ENCODE data around the gene SPTBN1. TPM values are rescaled to one million over a fixed set of nuclear protein-coding genes. Genes with fewer than 3 reads are reported as not detected.

The SPTBN1 gene
- total and polyA plus RNA-seq, 2 of the 4 experiments (the other 2 are of a cell fraction): 49.1 to 241 TPM

DNA sequence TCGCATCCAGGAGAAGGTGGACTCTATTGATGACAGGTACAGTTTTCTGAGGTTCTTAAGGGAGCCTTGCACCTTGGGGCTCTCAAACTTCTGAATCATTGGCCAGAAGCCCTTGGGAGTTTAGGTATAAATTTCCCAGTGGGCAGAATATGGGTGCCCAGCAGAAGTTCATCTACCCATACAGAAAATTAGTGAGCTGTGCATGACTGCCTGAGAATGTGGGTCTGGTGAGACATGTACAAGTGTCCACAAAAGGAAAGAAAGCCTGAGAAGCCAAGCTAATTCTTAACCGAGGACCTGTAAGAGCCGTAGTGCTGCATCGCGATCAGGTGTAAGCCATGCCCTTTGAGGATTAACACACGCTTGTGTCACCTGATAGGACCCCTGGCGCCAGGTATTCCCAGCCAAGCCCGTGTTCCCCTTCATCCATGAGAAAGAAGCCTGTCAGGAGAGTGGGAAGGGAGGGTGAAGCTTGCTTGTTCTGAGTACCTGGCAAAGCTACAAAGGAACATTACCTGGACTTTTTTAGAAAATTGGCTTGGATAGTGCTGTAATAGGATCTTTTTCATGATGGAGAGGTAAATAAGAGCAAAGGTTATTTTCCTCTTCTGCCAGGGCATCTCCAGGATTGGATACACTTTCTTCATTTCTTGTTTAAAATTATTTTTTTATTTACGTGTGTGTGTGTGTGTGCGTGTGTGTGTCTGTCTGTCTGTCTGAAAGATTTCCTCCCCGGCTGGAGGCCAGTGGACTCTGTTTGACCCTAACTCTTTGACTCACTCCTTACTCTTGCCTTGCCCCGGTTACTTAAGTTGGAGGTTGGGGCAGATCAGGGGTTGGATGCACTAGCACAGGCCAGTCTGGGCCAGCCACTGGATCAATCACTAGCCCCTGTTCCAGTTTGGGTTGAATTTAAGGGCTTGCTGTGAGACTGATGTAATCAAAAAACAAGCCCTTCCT, 176.9 kb downstream of the SPTBN1 start:
- Histone ChIP-seq H2AFZ (replicated peaks; ENCODE audit: low read length, poor library complexity) (no peak overlapping the region), H3K36me3 (ENCODE audit: control insufficient read depth, insufficient read depth, low read length) (peaks cover 53% of the 10 kb centered on the region), H3K4me2 (ENCODE audit: low read depth, low read length) (no peak overlapping the region), H3K23ac (ENCODE audit: low read depth, low read length) (peak overlapping the region; percentile 37; the same call in 1 of the 2 replicates), H3K4ac (ENCODE audit: low read depth, low read length) (peak overlapping the region; percentile 27; the same call in 1 of the 2 replicates), H4K5ac (ENCODE audit: low read depth, low read length) (no peak overlapping the region), H2BK15ac (ENCODE audit: low read depth, low read length) (no peak overlapping the region; the same call in 2 of the 3 replicates), H2BK120ac (ENCODE audit: low read depth, low read length) (no peak overlapping the region), H3K9me3 (ENCODE audit: control insufficient read depth, insufficient read depth, low read length) (no peaks in the 10 kb centered on the region), H4K91ac (ENCODE audit: insufficient read depth, low read depth, low read length) (no peak overlapping the region), H4K8ac (ENCODE audit: low read depth in 2 of 2, low read length in 2 of 2) (no peak overlapping the region; a peak in 1 of 4 replicates), H3K27ac (ENCODE audit: insufficient read depth, low read length) (no peak overlapping the region), H2AK5ac (ENCODE audit: low read depth, low read length) (no peak overlapping the region), H3K79me1 (ENCODE audit: low read depth in 1 of 2, low read length in 2 of 2) (peaks cover 27 to 73% of the 10 kb centered on the region in 2 experiments; a peak in 3 of 4 replicates), H3K4me3 (ENCODE audit: insufficient read depth, low read depth, low read length) (no peak overlapping the region), H3K9me1 (ENCODE audit: insufficient read depth, low read length) (peaks cover 35% of the 10 kb centered on the region), H3K18ac (ENCODE audit: low read depth, low read length) (no peak overlapping the region), H2BK5ac (ENCODE audit: low read depth, low read length, poor library complexity, severe bottlenecking) (peak overlapping the region; percentile 3), H3K9ac (ENCODE audit: low read depth, low read length) (no peak overlapping the region), H3K14ac (replicated peaks; ENCODE audit: low read depth, low read length) (peak overlapping the region; percentile 43; the same call in 1 of the 2 replicates), H4K20me1 (ENCODE audit: insufficient read depth, low read length) (no peaks in the 10 kb centered on the region), H3K27me3 (ENCODE audit: control insufficient read depth, insufficient read depth, low read length) (no peaks in the 10 kb centered on the region), H2AK9ac (replicated peaks; ENCODE audit: low read depth, low read length, poor library complexity) (peak overlapping the region; percentile 19), H3K4me1 (ENCODE audit: control insufficient read depth, insufficient read depth, low read length) (peaks cover 17% of the 10 kb centered on the region), H3K56ac (ENCODE audit: extremely low read depth, insufficient read depth, low read length) (no peak overlapping the region), H2BK20ac (ENCODE audit: low read depth, low read length) (no peak overlapping the region)
- ChIA-PET POLR2A (ENCODE audit: unreplicated experiment) (interaction anchor here (0.6 kb wide), 1 partner anchor 7 kb away, joined by 3 read pairs; no protein-coding TSS in a partner anchor), CTCF (no interaction called here)
- intact Hi-C loops (cut with micrococcal nuclease) (no loop called here), in situ Hi-C loops (cut with MboI; ENCODE audit: low sequenced_read_pairs) (no loop called here), dilution Hi-C loops (cut with HindIII; ENCODE audit: low sequenced_read_pairs, unreplicated experiment) (no loop called here)
- 97% methylated on average over 7 of the region's 12 CpGs; no CpG with 5 or more reads in 1 of the 2 experiments for WGBS, 2 experiments (ENCODE audit: extremely low coverage in 2 of 2, insufficient read length in 1 of 2)
- no TSS peak for BruUV-seq (replicated peaks)
- DNase-seq: peak; percentile 83
- ATAC-seq (ENCODE audit: low read depth): peak; percentile 48; the same call in 1 of the 2 replicates
- TF ChIP-seq FOS (IDR thresholded peaks at IDR 0.05; ENCODE audit: low read depth, low read length) (peak; percentile 18; the same call in 1 of the 2 replicates), USF2 (IDR thresholded peaks at IDR 0.05; ENCODE audit: low read depth, low read length) (no peak), CHD1 (IDR thresholded peaks at IDR 0.05; ENCODE audit: low read depth, low read length) (no peak), MAFK (IDR thresholded peaks at IDR 0.05; ENCODE audit: low read depth, low read length) (no peak), RFX5 (IDR thresholded peaks at IDR 0.05; ENCODE audit: low read depth, low read length) (no peak), CEBPB (IDR thresholded peaks at IDR 0.05; ENCODE audit: low read depth, low read length) (0 out of 2 replicates have a peak, but pooled peaks have one; percentile 14), NFE2L2 (IDR thresholded peaks at IDR 0.05; ENCODE audit: low read depth, low read length) (no peak), BHLHE40 (IDR thresholded peaks at IDR 0.05; ENCODE audit: low read depth, low read length) (no peak), POLR2A (IDR thresholded peaks at IDR 0.05; ENCODE audit: low read depth, low read length) (no peak), MAZ (IDR thresholded peaks at IDR 0.05; ENCODE audit: borderline replicate concordance, low read depth, low read length) (0 out of 2 replicates have a peak, but pooled peaks have one; percentile 17), SMC3 (IDR thresholded peaks at IDR 0.05; ENCODE audit: low read depth, low read length) (0 out of 2 replicates have a peak, but pooled peaks have one; percentile 4)
- TF ChIP-seq, protein P1, sequence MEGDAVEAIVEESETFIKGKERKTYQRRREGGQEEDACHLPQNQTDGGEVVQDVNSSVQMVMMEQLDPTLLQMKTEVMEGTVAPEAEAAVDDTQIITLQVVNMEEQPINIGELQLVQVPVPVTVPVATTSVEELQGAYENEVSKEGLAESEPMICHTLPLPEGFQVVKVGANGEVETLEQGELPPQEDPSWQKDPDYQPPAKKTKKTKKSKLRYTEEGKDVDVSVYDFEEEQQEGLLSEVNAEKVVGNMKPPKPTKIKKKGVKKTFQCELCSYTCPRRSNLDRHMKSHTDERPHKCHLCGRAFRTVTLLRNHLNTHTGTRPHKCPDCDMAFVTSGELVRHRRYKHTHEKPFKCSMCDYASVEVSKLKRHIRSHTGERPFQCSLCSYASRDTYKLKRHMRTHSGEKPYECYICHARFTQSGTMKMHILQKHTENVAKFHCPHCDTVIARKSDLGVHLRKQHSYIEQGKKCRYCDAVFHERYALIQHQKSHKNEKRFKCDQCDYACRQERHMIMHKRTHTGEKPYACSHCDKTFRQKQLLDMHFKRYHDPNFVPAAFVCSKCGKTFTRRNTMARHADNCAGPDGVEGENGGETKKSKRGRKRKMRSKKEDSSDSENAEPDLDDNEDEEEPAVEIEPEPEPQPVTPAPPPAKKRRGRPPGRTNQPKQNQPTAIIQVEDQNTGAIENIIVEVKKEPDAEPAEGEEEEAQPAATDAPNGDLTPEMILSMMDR (conservative IDR thresholded peaks at IDR 0.05; ENCODE audit: low read depth, low read length): no peak
- TF ChIP-seq, protein P2, sequence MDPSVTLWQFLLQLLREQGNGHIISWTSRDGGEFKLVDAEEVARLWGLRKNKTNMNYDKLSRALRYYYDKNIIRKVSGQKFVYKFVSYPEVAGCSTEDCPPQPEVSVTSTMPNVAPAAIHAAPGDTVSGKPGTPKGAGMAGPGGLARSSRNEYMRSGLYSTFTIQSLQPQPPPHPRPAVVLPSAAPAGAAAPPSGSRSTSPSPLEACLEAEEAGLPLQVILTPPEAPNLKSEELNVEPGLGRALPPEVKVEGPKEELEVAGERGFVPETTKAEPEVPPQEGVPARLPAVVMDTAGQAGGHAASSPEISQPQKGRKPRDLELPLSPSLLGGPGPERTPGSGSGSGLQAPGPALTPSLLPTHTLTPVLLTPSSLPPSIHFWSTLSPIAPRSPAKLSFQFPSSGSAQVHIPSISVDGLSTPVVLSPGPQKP (IDR thresholded peaks at IDR 0.05; ENCODE audit: borderline replicate concordance, low read depth, low read length): no peak

All from IMR-90 (cell line).